Thoracic aorta (tissue), 2 donors: ENCODE measurements around the gene KIRREL3. TPM values are rescaled to one million over a fixed set of nuclear protein-coding genes. Genes with fewer than 3 reads are reported as not detected.

ENCODE experiments used
- ATAC-seq: fragments of 150-250 bp; one replicate; pipeline ENCODE4 v1.8.0; 2017; ENCODE audit warnings: low read depth; ENCODE audit not compliant: insufficient number of reproducible peaks, low FRiP score
- DNase-seq: peaks from one replicate; pipeline ENCODE4 v3.0.0-alpha.2; 2020; ENCODE audit warnings: low spot score
- H3K27ac ChIP-seq, 2 donors: fragments of 200-600 bp; sonication (generic); 1 replicate in 1 of 2; 2 replicates in 1 of 2; pipeline ENCODE4 v1.5.1; 2016; ENCODE audit warnings: mild to moderate bottlenecking in 2 of 2, moderate library complexity in 2 of 2
- H3K27me3 ChIP-seq: fragments of 200-600 bp; sonication (generic); replicated peaks from 2 replicates; pipeline ENCODE4 v1.6.0; 2016; ENCODE audit warnings: mild to moderate bottlenecking; ENCODE audit not compliant: insufficient read depth
- H3K36me3 ChIP-seq: fragments of 200-600 bp; sonication (generic); one replicate; pipeline ENCODE4 v1.5.1; 2016
- H3K4me1 ChIP-seq, 2 donors: fragments of 200-600 bp; sonication (generic); 1 replicate in 1 of 2; 2 replicates in 1 of 2; pipeline versions ENCODE4 v1.5.1 to v1.6.0; 2016; ENCODE audit warnings: low read depth in 2 of 2, mild to moderate bottlenecking in 1 of 2; ENCODE audit not compliant: control insufficient read depth in 1 of 2
- H3K4me3 ChIP-seq: fragments of 200-600 bp; sonication (generic); 2 replicates; pipeline ENCODE4 v1.5.1; 2016; ENCODE audit warnings: mild to moderate bottlenecking
- H3K9me3 ChIP-seq: fragments of 200-600 bp; sonication (generic); 2 replicates; pipeline ENCODE4 v1.5.1; 2016
- CTCF ChIP-seq: fragments of 200-600 bp; sonication (generic); IDR thresholded peaks from one replicate; pipeline ENCODE4 v1.5.1; 2019; ENCODE audit warnings: antibody characterized with exemption
- total RNA-seq, 2 donors: library from RNA; depleted of rRNA; stranded (reverse); fragments of >200 nt; gene quantifications; one replicate each; pipeline versions ENCODE4 v1.1.0 to v1.2.3, GENCODE V29; 2016

The KIRREL3 gene
- total RNA-seq, 2 donors from 2014 or later, result not detected

GRCh38 chr11:126646701-126647557 is 353.6 kb downstream of the KIRREL3 start:
- no peak for TF ChIP-seq CTCF
- H3K27ac ChIP-seq, result no peak overlapping the region
- no peaks in the 10 kb centered on the region for H3K27me3 ChIP-seq
- H3K4me3 ChIP-seq, result no peak overlapping the region
- H3K9me3 ChIP-seq, result no peaks in the 10 kb centered on the region
- H3K4me1 ChIP-seq, result no peaks in the 10 kb centered on the region
- H3K36me3 ChIP-seq, result no peaks in the 10 kb centered on the region
- ATAC-seq (no peak), DNase-seq (no peak)

GRCh38 chr11:126645186-126645585 is 355.4 kb downstream of the KIRREL3 start:
- no peak for DNase-seq
- no peaks in the 10 kb centered on the region for H3K27me3 ChIP-seq
- no peaks in the 10 kb centered on the region for H3K4me1 ChIP-seq
- H3K36me3 ChIP-seq, result no peaks in the 10 kb centered on the region
- H3K9me3 ChIP-seq, result no peaks in the 10 kb centered on the region
- H3K27ac ChIP-seq, result no peak overlapping the region
- H3K4me3 ChIP-seq, result no peak overlapping the region
- no peak for ATAC-seq
- no peak for TF ChIP-seq CTCF

- Histone ChIP-seq H3K27me3 (no peaks in the 10 kb centered on the region), H3K27ac (no peak overlapping the region), H3K4me3 (no peak overlapping the region), H3K4me1 (no peaks in the 10 kb centered on the region), H3K9me3 (no peaks in the 10 kb centered on the region), H3K36me3 (no peaks in the 10 kb centered on the region)
- no peak for ATAC-seq
- no peak for DNase-seq
- no peak for TF ChIP-seq CTCF
Measured at GRCh38 chr11:126640186-126640585, 360.4 kb downstream of the KIRREL3 start.

- no peaks in the 10 kb centered on the region for H3K9me3 ChIP-seq
- H3K4me3 ChIP-seq, result no peak overlapping the region
- H3K27ac ChIP-seq, result no peak overlapping the region
- ATAC-seq (no peak), DNase-seq (no peak)
- H3K27me3 ChIP-seq, result no peaks in the 10 kb centered on the region
- H3K4me1 ChIP-seq, result no peaks in the 10 kb centered on the region
- H3K36me3 ChIP-seq, result no peaks in the 10 kb centered on the region
- TF ChIP-seq CTCF, result no peak
Measured at GRCh38 chr11:126639692-126640091, 360.9 kb downstream of the KIRREL3 start.

GRCh38 chr11:126638648-126639047 is 361.9 kb downstream of the KIRREL3 start:
- H3K4me3 ChIP-seq, result no peak overlapping the region
- H3K4me1 ChIP-seq, result no peaks in the 10 kb centered on the region
- TF ChIP-seq CTCF, result no peak
- no peaks in the 10 kb centered on the region for H3K27me3 ChIP-seq
- H3K9me3 ChIP-seq, result no peaks in the 10 kb centered on the region
- DNase-seq, result no peak
- no peak overlapping the region for H3K27ac ChIP-seq
- no peak for ATAC-seq
- no peaks in the 10 kb centered on the region for H3K36me3 ChIP-seq
